PC-3 (cell line): ENCODE results near the gene LSG1. TPM values are rescaled to one million over a fixed set of nuclear protein-coding genes. Genes with fewer than 3 reads are reported as not detected.

Experiments
- ATAC-seq: fragments of 200-7000 bp; cut with Tn5 transposase; 2 replicates; pipeline ENCODE4 v1.9.1; 2020; ENCODE audit warnings: mild to moderate bottlenecking, moderate library complexity
- BruUV-seq: library from RNA; stranded (reverse); fragments of 400-500 nt; replicated peaks from 2 replicates; lab custom pipeline; 2021; lab: Mats Ljungman, UMichigan
- CTCF ChIA-PET: fragments of 300-600 bp; sonication (Branson Sonifier 250); formaldehyde crosslinking; loops from one replicate; lab custom pipeline; 2022; ENCODE audit warnings: antibody characterized with exemption; lab: Charles Lee
- POLR2A ChIA-PET: fragments of 300-600 bp; sonication (Branson Sonifier 250); formaldehyde crosslinking; loops from one replicate; lab custom pipeline; 2022; ENCODE audit warnings: antibody characterized with exemption; ENCODE audit not compliant: unreplicated experiment; lab: Charles Lee
- DNase-seq: peaks from one replicate; pipeline ENCODE4 v3.0.0-alpha.2; 2015
- H2AFZ ChIP-seq: fragments of 300-600 bp; sonication (generic); 2 replicates; pipeline ENCODE4 v1.6.0; 2016; ENCODE audit warnings: antibody characterized with exemption, low read length
- H3F3A ChIP-seq: fragments of 300-600 bp; sonication (generic); one replicate; pipeline ENCODE4 v1.6.0; 2017; ENCODE audit warnings: antibody characterized with exemption, low read length, control low read depth, mild to moderate bottlenecking; ENCODE audit not compliant: unreplicated experiment
- H3K27ac ChIP-seq: fragments of 300-600 bp; sonication (generic); 2 replicates; pipeline ENCODE4 v1.5.1; 2016; ENCODE audit warnings: mild to moderate bottlenecking, low read length
- H3K27me3 ChIP-seq: fragments of 300-600 bp; sonication (generic); 2 replicates; pipeline ENCODE4 v1.6.1; 2016; ENCODE audit warnings: low read length, mixed read lengths
- H3K36me3 ChIP-seq: fragments of 300-600 bp; sonication (generic); 2 replicates; pipeline ENCODE4 v1.6.1; 2016; ENCODE audit warnings: low read depth, mixed run types, low read length, mixed read lengths
- H3K4me1 ChIP-seq: fragments of 300-600 bp; sonication (generic); 2 replicates; pipeline ENCODE4 v1.5.1; 2016; ENCODE audit warnings: low read length; ENCODE audit not compliant: insufficient read depth
- H3K4me2 ChIP-seq: fragments of 300-600 bp; sonication (generic); 2 replicates; pipeline ENCODE4 v1.6.0; 2016; ENCODE audit warnings: low read length
- H3K4me3 ChIP-seq: fragments of 300-600 bp; sonication (generic); 2 replicates; pipeline ENCODE4 v1.5.1; 2016; ENCODE audit warnings: mild to moderate bottlenecking, low read length, mixed read lengths
- H3K79me2 ChIP-seq: fragments of 300-600 bp; sonication (generic); 2 replicates; pipeline ENCODE4 v1.6.1; 2017; ENCODE audit warnings: low read length, mixed read lengths
- H3K9ac ChIP-seq: fragments of 300-600 bp; sonication (generic); 2 replicates; pipeline ENCODE4 v1.6.0; 2016; ENCODE audit warnings: mild to moderate bottlenecking, low read length
- H3K9me2 ChIP-seq: fragments of 300-600 bp; sonication (generic); replicated peaks from 2 replicates; pipeline ENCODE4 v1.6.1; 2016; ENCODE audit warnings: mixed run types, low read length, mixed read lengths
- H3K9me3 ChIP-seq: fragments of 300-600 bp; sonication (generic); 2 replicates; pipeline ENCODE4 v1.6.1; 2016; ENCODE audit warnings: low read length, mixed read lengths
- H4K20me1 ChIP-seq: fragments of 300-600 bp; sonication (generic); 2 replicates; pipeline ENCODE4 v1.6.1; 2016; ENCODE audit warnings: low read length, mixed read lengths
- CTCF ChIP-seq: fragments of 300-600 bp; sonication (generic); conservative IDR thresholded peaks from 2 replicates; pipeline ENCODE4 v1.5.1; 2017; ENCODE audit warnings: antibody characterized with exemption, low read depth, mild to moderate bottlenecking, low read length
- EZH2 ChIP-seq: fragments of 300-600 bp; sonication (generic); IDR thresholded peaks from one replicate; pipeline ENCODE4 v1.6.1; 2017; ENCODE audit warnings: antibody characterized with exemption, mild to moderate bottlenecking, low read length; ENCODE audit not compliant: unreplicated experiment
- EZH2phosphoT487 ChIP-seq: fragments of 300-600 bp; sonication (generic); IDR thresholded peaks from 2 replicates; pipeline ENCODE4 v1.6.1; 2018; ENCODE audit warnings: mild to moderate bottlenecking, antibody characterized with exemption, low read length, borderline replicate concordance
- intact Hi-C: fragments of 100-400 bp; cut with micrococcal nuclease; formaldehyde crosslinking; loops from 2 replicates; pipeline ENCODE4 v1.9.0; 2023
- total RNA-seq: library from RNA; depleted of rRNA; stranded (reverse); fragments of >200 nt; gene quantifications from 2 replicates; pipeline ENCODE4 v1.2.3, GENCODE V29; 2014

The LSG1 gene
- total RNA-seq, 1 experiment from 2014 or later, result 83.8 TPM

DNA sequence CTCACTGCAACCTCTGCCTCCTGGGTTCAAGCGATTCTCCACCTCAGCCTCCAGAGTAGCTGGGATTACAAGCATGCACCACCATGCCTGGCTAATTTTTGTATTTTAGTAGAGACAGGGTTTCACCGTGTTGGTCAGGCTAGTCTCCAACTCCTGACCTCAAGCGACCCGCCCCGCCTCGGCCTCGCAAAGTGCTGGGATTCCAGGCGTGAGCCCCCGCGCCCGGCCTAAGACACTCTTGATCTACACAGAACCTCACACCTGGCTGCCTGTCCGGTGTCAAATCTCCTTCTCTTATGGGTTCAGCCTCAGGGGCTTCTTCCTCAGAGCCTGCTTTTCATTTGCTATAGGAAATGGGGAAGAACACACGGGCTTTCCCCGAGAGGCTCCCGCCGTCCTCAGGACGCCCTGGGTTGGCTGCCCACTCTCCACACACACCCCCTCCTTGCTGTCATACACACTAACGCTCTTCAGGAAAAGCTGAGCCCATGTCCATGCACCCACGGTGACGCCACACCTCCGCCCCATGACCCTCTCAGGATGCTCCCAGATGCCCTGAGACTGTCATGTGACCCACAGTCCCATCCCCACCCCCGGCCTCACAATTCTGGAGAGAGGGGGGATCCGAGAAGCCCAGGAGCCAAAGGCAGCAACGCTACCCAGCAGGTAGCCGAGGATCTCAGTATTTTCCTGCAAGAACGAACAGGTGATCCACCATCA, 49.2 kb downstream of the LSG1 start:
- Histone ChIP-seq H3K4me3 (no peak overlapping the region), H3K4me2 (no peak overlapping the region), H3K36me3 (0 out of 2 replicates have a peak, but pooled peaks cover 8% of the 10 kb centered on the region), H3K9me2 (no peaks in the 10 kb centered on the region), H3K4me1 (no peaks in the 10 kb centered on the region), H3F3A (no peaks in the 10 kb centered on the region), H3K27ac (no peak overlapping the region), H4K20me1 (no peaks in the 10 kb centered on the region), H3K9me3 (no peaks in the 10 kb centered on the region), H2AFZ (no peak overlapping the region), H3K27me3 (no peaks in the 10 kb centered on the region), H3K9ac (no peak overlapping the region), H3K79me2 (no peaks in the 10 kb centered on the region)
- intact Hi-C loops, result no loop called here
- ChIA-PET POLR2A (no interaction called here), CTCF (no interaction called here)
- no TSS peak for BruUV-seq
- DNase-seq (no peak), ATAC-seq (no peak)
- no peak for TF ChIP-seq EZH2phosphoT487
- no peak for TF ChIP-seq EZH2
- no peak for TF ChIP-seq CTCF

GRCh38 chr3:194621947-194622346, 50.0 kb downstream of the LSG1 start:
- Histone ChIP-seq H3K36me3 (0 out of 2 replicates have a peak, but pooled peaks cover 8% of the 10 kb centered on the region), H3K79me2 (no peaks in the 10 kb centered on the region), H3K9me3 (no peaks in the 10 kb centered on the region), H3K4me1 (no peaks in the 10 kb centered on the region), H3K27ac (no peak overlapping the region), H2AFZ (no peak overlapping the region), H3K4me2 (no peak overlapping the region), H4K20me1 (no peaks in the 10 kb centered on the region), H3K4me3 (no peak overlapping the region), H3K9me2 (no peaks in the 10 kb centered on the region), H3K27me3 (no peaks in the 10 kb centered on the region), H3K9ac (no peak overlapping the region), H3F3A (no peaks in the 10 kb centered on the region)
- intact Hi-C loops, result no loop called here
- TF ChIP-seq EZH2, result no peak
- DNase-seq (no peak), ATAC-seq (no peak)
- ChIA-PET CTCF (no interaction called here), POLR2A (no interaction called here)
- BruUV-seq, result no TSS peak

DNA sequence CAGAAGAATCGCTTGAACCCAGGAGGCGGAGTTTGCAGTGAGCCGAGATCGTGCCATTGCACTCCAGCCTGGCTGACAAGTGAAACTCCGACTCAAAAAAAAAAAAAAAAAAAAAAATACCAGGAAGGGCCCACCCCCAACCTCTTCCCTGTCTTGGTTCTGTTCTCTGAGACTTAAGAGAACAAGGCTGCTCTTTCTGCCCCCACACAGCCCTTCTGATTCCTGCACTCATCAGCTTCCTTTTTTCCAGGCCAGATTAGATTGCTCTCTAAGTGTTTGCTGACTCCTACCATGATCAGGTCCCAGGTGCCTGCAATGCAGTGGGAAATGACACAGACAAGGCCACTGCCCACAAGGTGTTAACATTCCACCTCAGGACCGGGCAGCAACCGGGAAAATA, 51.8 kb downstream of the LSG1 start:
- no peak overlapping the region for H3K4me2 ChIP-seq

More for the DNA sequence above, 51.8 kb downstream of the LSG1 start:
- DNase-seq (no peak), ATAC-seq (no peak)
- intact Hi-C loops, result no loop called here
- BruUV-seq, result no TSS peak
- no peaks in the 10 kb centered on the region for H4K20me1 ChIP-seq
- ChIA-PET POLR2A (no interaction called here), CTCF (no interaction called here)
- H3K9ac ChIP-seq, result no peak overlapping the region
- no peaks in the 10 kb centered on the region for H3K27me3 ChIP-seq
- no peak for TF ChIP-seq EZH2
- no peak for TF ChIP-seq CTCF
- TF ChIP-seq EZH2phosphoT487, result no peak
- no peak overlapping the region for H3K27ac ChIP-seq
- no peaks in the 10 kb centered on the region for H3K79me2 ChIP-seq
- no peak overlapping the region for H2AFZ ChIP-seq
- no peaks in the 10 kb centered on the region for H3K4me1 ChIP-seq
- H3K36me3 ChIP-seq, result no peaks in the 10 kb centered on the region
- H3F3A ChIP-seq, result no peaks in the 10 kb centered on the region
- H3K4me3 ChIP-seq, result no peak overlapping the region
- H3K9me3 ChIP-seq, result no peaks in the 10 kb centered on the region
- H3K9me2 ChIP-seq, result no peaks in the 10 kb centered on the region
